ENCODE data around the gene KIF1B.

Gene KIF1B

DNA sequence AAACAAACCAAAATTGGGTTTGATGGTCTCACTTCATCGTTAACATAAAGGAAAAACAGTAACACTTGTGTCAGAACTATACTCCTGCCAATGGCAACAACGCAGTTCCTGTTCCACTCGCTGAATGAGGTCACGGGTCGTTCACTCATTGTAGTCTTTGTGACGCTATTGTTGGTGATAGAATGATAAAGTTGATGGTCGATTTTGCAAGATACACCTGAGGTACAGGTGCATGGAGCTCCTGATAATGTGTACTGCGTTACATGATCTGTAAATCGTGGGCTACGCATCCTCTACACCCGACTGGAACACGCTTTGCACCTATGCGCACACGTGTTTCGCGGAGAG, 219.5 kb downstream of the KIF1B start:
- DNase-seq (ENCODE audit: low spot score): no peak

DNA sequence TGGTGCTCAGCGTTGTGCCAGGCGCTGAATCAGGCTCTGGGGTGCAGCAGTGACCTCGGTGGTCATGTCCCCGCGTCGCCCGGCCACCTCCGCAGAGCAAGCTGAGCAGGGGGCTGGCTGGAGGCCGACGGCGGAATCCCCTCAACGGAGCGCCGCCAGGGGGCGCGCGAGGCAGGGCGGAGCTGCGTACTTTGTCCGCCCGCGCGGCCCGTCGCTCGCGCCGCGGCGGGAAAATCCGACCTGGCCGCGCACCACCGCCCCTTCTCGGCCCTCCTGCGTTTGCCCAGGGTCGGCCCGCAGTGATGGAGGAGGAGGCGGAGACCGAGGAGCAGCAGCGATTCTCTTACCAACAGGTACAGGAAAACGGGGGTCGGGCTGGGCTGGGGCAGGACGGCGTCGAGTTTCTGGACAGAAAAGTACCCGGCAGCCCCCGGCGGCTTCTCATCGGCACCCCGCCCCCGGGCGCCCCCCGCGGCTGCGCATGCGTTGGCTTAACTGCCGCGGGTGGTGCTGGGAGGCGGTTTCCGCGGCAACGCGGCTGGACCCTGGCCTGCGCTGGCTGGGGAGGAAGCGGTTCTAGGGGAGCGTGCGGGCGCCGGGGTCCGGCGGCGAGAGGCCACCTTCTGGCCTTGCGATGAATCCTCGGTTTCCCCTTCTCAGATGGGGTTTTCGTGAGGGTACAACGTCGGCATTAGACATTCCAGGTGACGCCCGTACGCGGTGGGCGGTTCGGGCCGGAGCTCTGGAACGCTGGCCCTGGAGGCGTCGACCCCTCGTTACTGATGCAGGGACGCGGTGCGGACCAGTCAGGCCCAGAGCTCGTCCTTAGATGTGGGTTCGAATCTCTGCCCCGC, 220.1 kb downstream of the KIF1B start, which contains the start of gene CENPS:
TSS of gene CENPS (plus strand) at position 218 of the 854 bp plus-strand sequence. CDS start at position 303, 85 bp downstream.
- peak; percentile 93 for DNase-seq (ENCODE audit: low spot score)

All from left forelimb (tissue), 1 donor.